ENCODE data around the gene SMYD4. TPM values are rescaled to one million over a fixed set of nuclear protein-coding genes. Genes with fewer than 3 reads are reported as not detected.

SMYD4 gene
- total and polyA plus RNA-seq, 10 donors = 3.8 to 28.1 (median 20.5) TPM

- intact Hi-C loops (cut with DNase I; ENCODE audit: low total_unique reads) = no loop called here
- no peaks in the 10 kb centered on the region for H3K27me3 ChIP-seq (replicated peaks in 1 of 7)
- WGBS, 5 donors = 84 to 93% (median 91%) methylated on average over 23 of the region's 23 CpGs
- peaks cover 0 to 42% (median 0%) of the 10 kb centered on the region in 6 donors for H3K36me3 ChIP-seq
- no peak for TF ChIP-seq CTCF (IDR thresholded peaks at IDR 0.05 in 8 of 11, conservative IDR thresholded peaks at IDR 0.05 in 3 of 11)
- no peaks in the 10 kb centered on the region for H3K9me3 ChIP-seq
- no peak overlapping the region for H3K27ac ChIP-seq
- no peaks in the 10 kb centered on the region for H3K4me1 ChIP-seq
- DNase-seq = peak; percentile 25
- H3K4me3 ChIP-seq = no peak overlapping the region
Observed at GRCh38 chr17:1792495-1793446, 36.9 kb downstream of the SMYD4 start.

GRCh38 chr17:1789936-1790335 is 39.8 kb downstream of the SMYD4 start:
- 71 to 84% (median 77%) methylated on average over 5 of the region's 5 CpGs for WGBS, 5 donors
- no peak overlapping the region for H3K27ac ChIP-seq

GRCh38 chr17:1787301-1787902 is 42.3 kb downstream of the SMYD4 start:
- H3K9me3 ChIP-seq = no peaks in the 10 kb centered on the region
- TF ChIP-seq POLR2AphosphoS5 (IDR thresholded peaks at IDR 0.05) = no peak
- no peak for TF ChIP-seq CTCF (IDR thresholded peaks at IDR 0.05 in 8 of 11, conservative IDR thresholded peaks at IDR 0.05 in 3 of 11)
- TF ChIP-seq POLR2A (IDR thresholded peaks at IDR 0.05) = no peak
- peak overlapping the region in 6 of 8 donors; percentile 10 to 95 (median 61) for H3K27ac ChIP-seq
- DNase-seq = peak; percentile 42
- H3K4me1 ChIP-seq = peaks cover 12 to 38% (median 31%) of the 10 kb centered on the region in 6 donors
- intact Hi-C loops (cut with DNase I; ENCODE audit: low total_unique reads) = loop anchor here (5.0 kb wide), 1 partner anchor 115 kb away; no protein-coding TSS in a partner anchor
- H3K27me3 ChIP-seq (replicated peaks in 1 of 7) = no peaks in the 10 kb centered on the region
- 85 to 91% (median 90%) methylated on average over 16 of the region's 16 CpGs for WGBS, 5 donors
- H3K4me3 ChIP-seq = no peak overlapping the region
- peaks cover 0 to 63% (median 18%) of the 10 kb centered on the region in 6 donors for H3K36me3 ChIP-seq

More at GRCh38 chr17:1789936-1790335, 39.8 kb downstream of the SMYD4 start:
- TF ChIP-seq CTCF (IDR thresholded peaks at IDR 0.05 in 8 of 11, conservative IDR thresholded peaks at IDR 0.05 in 3 of 11) = no peak
- TF ChIP-seq POLR2AphosphoS5 (IDR thresholded peaks at IDR 0.05) = no peak
- no peak for TF ChIP-seq POLR2A (IDR thresholded peaks at IDR 0.05)
- Histone ChIP-seq H3K36me3 (peaks cover 0 to 51% (median 18%) of the 10 kb centered on the region in 6 donors), H3K9me3 (no peaks in the 10 kb centered on the region), H3K4me3 (no peak overlapping the region), H3K4me1 (peaks cover 0 to 15% (median 9%) of the 10 kb centered on the region in 6 donors), H3K27me3 (replicated peaks in 1 of 7) (no peaks in the 10 kb centered on the region)
- intact Hi-C loops (cut with DNase I; ENCODE audit: low total_unique reads) = loop anchor here (5.0 kb wide), 1 partner anchor 118 kb away; no protein-coding TSS in a partner anchor
- peak; percentile 13 for DNase-seq

Measured in spleen (tissue), 11 donors.